ENCODE measurements around the gene CCDC15.

The CCDC15 gene

GRCh38 chr11:124971810-124972209 lies 17.8 kb downstream of the CCDC15 start:
- TF ChIP-seq CTCF (IDR thresholded peaks at IDR 0.05; ENCODE audit: insufficient read depth, low read depth, low read length, missing control alignments), result no peak
- DNase-seq (ENCODE audit: low read depth), result no peak
- H3K4me3 ChIP-seq (ENCODE audit: low read length), result no peak overlapping the region

- no peak for DNase-seq (ENCODE audit: low read depth)
- no peak overlapping the region for H3K4me3 ChIP-seq (ENCODE audit: low read length)
- no peak for TF ChIP-seq CTCF (IDR thresholded peaks at IDR 0.05; ENCODE audit: insufficient read depth, low read depth, low read length, missing control alignments)
Observed at GRCh38 chr11:124976531-124976930, 22.5 kb downstream of the CCDC15 start.

- DNase-seq (ENCODE audit: low read depth), result no peak
Observed at GRCh38 chr11:124977006-124977405, 23.0 kb downstream of the CCDC15 start.

GRCh38 chr11:124978316-124978715 lies 24.3 kb downstream of the CCDC15 start:
- no peak for TF ChIP-seq CTCF (IDR thresholded peaks at IDR 0.05; ENCODE audit: insufficient read depth, low read depth, low read length, missing control alignments)
- DNase-seq (ENCODE audit: low read depth), result no peak
- H3K4me3 ChIP-seq (ENCODE audit: low read length), result no peak overlapping the region

More at GRCh38 chr11:124977006-124977405, 23.0 kb downstream of the CCDC15 start:
- TF ChIP-seq CTCF (IDR thresholded peaks at IDR 0.05; ENCODE audit: insufficient read depth, low read depth, low read length, missing control alignments), result no peak
- H3K4me3 ChIP-seq (ENCODE audit: low read length), result no peak overlapping the region

GRCh38 chr11:124982043-124982442 lies 28.0 kb downstream of the CCDC15 start:
- H3K4me3 ChIP-seq (ENCODE audit: low read length), result no peak overlapping the region
- no peak for DNase-seq (ENCODE audit: low read depth)
- TF ChIP-seq CTCF (IDR thresholded peaks at IDR 0.05; ENCODE audit: insufficient read depth, low read depth, low read length, missing control alignments), result no peak

- no peak overlapping the region for H3K4me3 ChIP-seq (ENCODE audit: low read length)
- no peak for TF ChIP-seq CTCF (IDR thresholded peaks at IDR 0.05; ENCODE audit: insufficient read depth, low read depth, low read length, missing control alignments)
- no peak for DNase-seq (ENCODE audit: low read depth)
Observed at GRCh38 chr11:124983674-124984511, 29.9 kb downstream of the CCDC15 start.

- H3K4me3 ChIP-seq (ENCODE audit: low read length), result no peak overlapping the region
- no peak for DNase-seq (ENCODE audit: low read depth)
- no peak for TF ChIP-seq CTCF (IDR thresholded peaks at IDR 0.05; ENCODE audit: insufficient read depth, low read depth, low read length, missing control alignments)
Observed at GRCh38 chr11:124984512-124984854, 30.5 kb downstream of the CCDC15 start.

All from epithelial cell of esophagus (primary cell).